ENCODE data around the gene VIM. TPM values are rescaled to one million over a fixed set of nuclear protein-coding genes. Genes with fewer than 3 reads are reported as not detected.

Gene VIM
- 1,000 to 10,000 TPM; 1,131 to 1,699 TPM for total RNA-seq

GRCh38 chr10:17228091-17229015, at the start of gene VIM:
Gene VIM (plus strand): TSS chr10:17228241. CDS start chr10:17229423, 1,182 bp downstream.
- peak; percentile 62 for ATAC-seq (replicated peaks)
- Mint-ChIP-seq H3K4me1 (peaks cover 28% of the 10 kb centered on the region), H3K4me3 (peak within 1 kb of the TSS; percentile 87), H3K9me3 (no peaks in the 10 kb centered on the region), H3K27ac (peak within 1 kb of the TSS; percentile 97), H3K27me3 (no peaks in the 10 kb centered on the region), H3K36me3 (ENCODE audit: low read depth) (peaks cover 63% of the 10 kb centered on the region)

GRCh38 chr10:17179002-17179401, 49.0 kb upstream of the VIM start:
- Mint-ChIP-seq H3K4me1 (no peaks in the 10 kb centered on the region), H3K9me3 (no peaks in the 10 kb centered on the region), H3K4me3 (no peak overlapping the region), H3K27ac (no peak overlapping the region), H3K27me3 (no peaks in the 10 kb centered on the region), H3K36me3 (ENCODE audit: low read depth) (no peaks in the 10 kb centered on the region)
- ATAC-seq (replicated peaks) = no peak

- no peaks in the 10 kb centered on the region for H3K4me1 Mint-ChIP-seq
- H3K9me3 Mint-ChIP-seq = no peaks in the 10 kb centered on the region
- no peak overlapping the region for H3K4me3 Mint-ChIP-seq
- H3K27me3 Mint-ChIP-seq = no peaks in the 10 kb centered on the region
- no peak overlapping the region for H3K27ac Mint-ChIP-seq
- ATAC-seq (replicated peaks) = no peak
- H3K36me3 Mint-ChIP-seq (ENCODE audit: low read depth) = no peaks in the 10 kb centered on the region
Measured at GRCh38 chr10:17181110-17181509, 46.9 kb upstream of the VIM start.

GRCh38 chr10:17181751-17182150, 46.3 kb upstream of the VIM start:
- Mint-ChIP-seq H3K27ac (no peak overlapping the region), H3K4me3 (no peak overlapping the region), H3K36me3 (ENCODE audit: low read depth) (no peaks in the 10 kb centered on the region), H3K4me1 (no peaks in the 10 kb centered on the region), H3K27me3 (no peaks in the 10 kb centered on the region), H3K9me3 (no peaks in the 10 kb centered on the region)
- ATAC-seq (replicated peaks) = no peak

GRCh38 chr10:17183110-17183509, 44.9 kb upstream of the VIM start:
- no peaks in the 10 kb centered on the region for H3K9me3 Mint-ChIP-seq
- no peak overlapping the region for H3K27ac Mint-ChIP-seq
- no peaks in the 10 kb centered on the region for H3K27me3 Mint-ChIP-seq
- H3K4me1 Mint-ChIP-seq = no peaks in the 10 kb centered on the region
- no peak overlapping the region for H3K4me3 Mint-ChIP-seq
- ATAC-seq (replicated peaks) = no peak
- no peaks in the 10 kb centered on the region for H3K36me3 Mint-ChIP-seq (ENCODE audit: low read depth)

GRCh38 chr10:17185873-17186272, 42.2 kb upstream of the VIM start:
- Mint-ChIP-seq H3K9me3 (no peaks in the 10 kb centered on the region), H3K4me1 (peaks cover 4% of the 10 kb centered on the region), H3K27me3 (no peaks in the 10 kb centered on the region), H3K27ac (no peak overlapping the region), H3K36me3 (ENCODE audit: low read depth) (no peaks in the 10 kb centered on the region), H3K4me3 (no peak overlapping the region)
- no peak for ATAC-seq (replicated peaks)

- no peak for ATAC-seq (replicated peaks)
- Mint-ChIP-seq H3K4me3 (no peak overlapping the region), H3K9me3 (no peaks in the 10 kb centered on the region), H3K4me1 (peaks cover 5% of the 10 kb centered on the region), H3K27ac (no peak overlapping the region), H3K36me3 (ENCODE audit: low read depth) (no peaks in the 10 kb centered on the region), H3K27me3 (no peaks in the 10 kb centered on the region)
Measured at GRCh38 chr10:17188644-17189172, 39.3 kb upstream of the VIM start.

GRCh38 chr10:17190602-17191001, 37.4 kb upstream of the VIM start:
- H3K36me3 Mint-ChIP-seq (ENCODE audit: low read depth) = no peaks in the 10 kb centered on the region
- H3K27me3 Mint-ChIP-seq = no peaks in the 10 kb centered on the region
- H3K4me3 Mint-ChIP-seq = no peak overlapping the region
- no peaks in the 10 kb centered on the region for H3K9me3 Mint-ChIP-seq
- ATAC-seq (replicated peaks) = no peak
- H3K27ac Mint-ChIP-seq = no peak overlapping the region
- H3K4me1 Mint-ChIP-seq = peaks cover 5% of the 10 kb centered on the region

- no peak for ATAC-seq (replicated peaks)
- H3K27me3 Mint-ChIP-seq = no peaks in the 10 kb centered on the region
- no peaks in the 10 kb centered on the region for H3K9me3 Mint-ChIP-seq
- peaks cover 16% of the 10 kb centered on the region for H3K4me1 Mint-ChIP-seq
- H3K27ac Mint-ChIP-seq = no peak overlapping the region
- H3K36me3 Mint-ChIP-seq (ENCODE audit: low read depth) = no peaks in the 10 kb centered on the region
- no peak overlapping the region for H3K4me3 Mint-ChIP-seq
Measured at GRCh38 chr10:17195083-17195482, 33.0 kb upstream of the VIM start.

- no peak for ATAC-seq (replicated peaks)
- Mint-ChIP-seq H3K4me3 (no peak overlapping the region), H3K36me3 (ENCODE audit: low read depth) (no peaks in the 10 kb centered on the region), H3K27ac (no peak overlapping the region), H3K27me3 (no peaks in the 10 kb centered on the region), H3K4me1 (peaks cover 16% of the 10 kb centered on the region), H3K9me3 (no peaks in the 10 kb centered on the region)
Measured at GRCh38 chr10:17196045-17196444, 32.0 kb upstream of the VIM start.

- Mint-ChIP-seq H3K4me3 (no peak overlapping the region), H3K27me3 (no peaks in the 10 kb centered on the region), H3K9me3 (no peaks in the 10 kb centered on the region), H3K4me1 (peaks cover 16% of the 10 kb centered on the region), H3K36me3 (ENCODE audit: low read depth) (no peaks in the 10 kb centered on the region), H3K27ac (no peak overlapping the region)
- no peak for ATAC-seq (replicated peaks)
Measured at GRCh38 chr10:17196573-17196972, 31.5 kb upstream of the VIM start.

- H3K9me3 Mint-ChIP-seq = no peaks in the 10 kb centered on the region
- ATAC-seq (replicated peaks) = no peak
- peaks cover 27% of the 10 kb centered on the region for H3K4me1 Mint-ChIP-seq
- no peaks in the 10 kb centered on the region for H3K27me3 Mint-ChIP-seq
- H3K4me3 Mint-ChIP-seq = peak overlapping the region; percentile 95
- peak overlapping the region; percentile 97 for H3K27ac Mint-ChIP-seq
- no peaks in the 10 kb centered on the region for H3K36me3 Mint-ChIP-seq (ENCODE audit: low read depth)
Measured at GRCh38 chr10:17199351-17199804, 28.7 kb upstream of the VIM start.

GRCh38 chr10:17200001-17200911, 27.8 kb upstream of the VIM start:
- Mint-ChIP-seq H3K4me3 (peak overlapping the region; percentile 95), H3K27ac (peak overlapping the region; percentile 97), H3K27me3 (no peaks in the 10 kb centered on the region), H3K9me3 (no peaks in the 10 kb centered on the region), H3K4me1 (peaks cover 27% of the 10 kb centered on the region), H3K36me3 (ENCODE audit: low read depth) (no peaks in the 10 kb centered on the region)
- no peak for ATAC-seq (replicated peaks)

Measured in activated T-helper 17 cell treated with anti-CD3 and anti-CD28 coated beads, Interleukin-2, amount 50 U/mL, for 72 hours (primary cell).